HEK293 (cell line): ENCODE data around the gene ROBO1.

ENCODE experiments used
- CTCF ChIA-PET: fragments of 350-600 bp; formaldehyde crosslinking; extraction: SDS; loops from one replicate; lab custom pipeline; 2021; ENCODE audit warnings: antibody characterized with exemption; lab: Yijun Ruan, JAX
- POLR2A ChIA-PET: fragments of 300-600 bp; formaldehyde crosslinking; extraction: SDS; loops from one replicate; lab custom pipeline; 2020; ENCODE audit warnings: antibody characterized with exemption, inconsistent platforms; lab: Yijun Ruan, JAX
- H3K27ac ChIP-seq: fragments of 200-500 bp; sonication (Bioruptor generic); 2 replicates; pipeline ENCODE4 v1.5.1; 2014; ENCODE audit warnings: low read depth, low read length, control low read depth, inconsistent platforms; ENCODE audit errors: extremely low read depth
- H3K36me3 ChIP-seq, 2 experiments: fragments of 200-500 bp in 1 of 2; sonication (Bioruptor generic) in 1 of 2; 1 replicate in 1 of 2; 2 replicates in 1 of 2; pipeline ENCODE4 v1.5.1; 2014 to 2017; ENCODE audit warnings: inconsistent platforms in 2 of 2, low read length in 2 of 2; ENCODE audit not compliant: control insufficient read depth in 2 of 2, insufficient read depth in 1 of 2
- H3K4me1 ChIP-seq: fragments of 200-500 bp; sonication (Bioruptor generic); 2 replicates; pipeline ENCODE4 v1.5.1; 2014; ENCODE audit warnings: mild to moderate bottlenecking, low read length, inconsistent platforms; ENCODE audit not compliant: control insufficient read depth, insufficient read depth
- H3K4me3 ChIP-seq: 2 replicates; pipeline ENCODE4 v1.5.1; 2011; ENCODE audit warnings: low read depth, mild to moderate bottlenecking, control low read depth, low read length, moderate library complexity
- H3K9me3 ChIP-seq: fragments of 200-500 bp; sonication (Bioruptor generic); 2 replicates; pipeline ENCODE4 v1.5.1; 2014; ENCODE audit warnings: low read depth, low read length, inconsistent platforms; ENCODE audit not compliant: control insufficient read depth, insufficient read depth
- KLF7 ChIP-seq: fragments of 450-650 bp; formaldehyde crosslinking; IDR thresholded peaks from 2 replicates; pipeline ENCODE4 v1.5.1; 2016; ENCODE audit warnings: missing biosample characterization, missing genetic modification characterization, borderline replicate concordance
- PRDM6 ChIP-seq: fragments of 450-650 bp; formaldehyde crosslinking; IDR thresholded peaks from 2 replicates; pipeline ENCODE4 v1.5.1; 2017; ENCODE audit warnings: missing biosample characterization, missing genetic modification characterization
- WT1 ChIP-seq: fragments of 450-650 bp; formaldehyde crosslinking; IDR thresholded peaks from 2 replicates; pipeline ENCODE4 v1.5.1; 2016; ENCODE audit warnings: missing biosample characterization, missing genetic modification characterization
- ZBTB10 ChIP-seq: fragments of 450-650 bp; formaldehyde crosslinking; IDR thresholded peaks from 2 replicates; pipeline ENCODE4 v1.5.1; 2016; ENCODE audit warnings: missing biosample characterization, missing genetic modification characterization
- ZFP37 ChIP-seq: fragments of 450-650 bp; formaldehyde crosslinking; IDR thresholded peaks from 2 replicates; pipeline ENCODE4 v1.5.1; 2016; ENCODE audit warnings: missing biosample characterization, missing genetic modification characterization
- ZNF140 ChIP-seq: fragments of 450-650 bp; formaldehyde crosslinking; IDR thresholded peaks from 2 replicates; pipeline ENCODE4 v1.5.1; 2016; ENCODE audit warnings: missing biosample characterization, missing genetic modification characterization
- ZNF157 ChIP-seq: fragments of 450-650 bp; formaldehyde crosslinking; IDR thresholded peaks from 2 replicates; pipeline ENCODE4 v1.5.1; 2016; ENCODE audit warnings: missing biosample characterization, missing genetic modification characterization
- ZNF19 ChIP-seq: fragments of 450-650 bp; formaldehyde crosslinking; IDR thresholded peaks from 2 replicates; pipeline ENCODE4; 2016; ENCODE audit warnings: missing biosample characterization, missing genetic modification characterization, low read depth
- ZNF23 ChIP-seq: fragments of 450-650 bp; formaldehyde crosslinking; IDR thresholded peaks from 2 replicates; pipeline ENCODE4 v1.5.1; 2016; ENCODE audit warnings: missing biosample characterization, missing genetic modification characterization, borderline replicate concordance
- ZNF404 ChIP-seq: fragments of 450-650 bp; formaldehyde crosslinking; IDR thresholded peaks from 2 replicates; pipeline ENCODE4 v1.5.1; 2017; ENCODE audit warnings: missing biosample characterization, missing genetic modification characterization
- ZNF433 ChIP-seq: fragments of 450-650 bp; formaldehyde crosslinking; IDR thresholded peaks from 2 replicates; pipeline ENCODE4 v1.5.1; 2016; ENCODE audit warnings: missing biosample characterization, missing genetic modification characterization, low read depth
- ZNF488 ChIP-seq: fragments of 450-650 bp; formaldehyde crosslinking; IDR thresholded peaks from 2 replicates; pipeline ENCODE4 v1.5.1; 2016; ENCODE audit warnings: missing biosample characterization, missing genetic modification characterization
- ZNF600 ChIP-seq: fragments of 450-650 bp; formaldehyde crosslinking; IDR thresholded peaks from 2 replicates; pipeline ENCODE4 v1.5.1; 2016; ENCODE audit warnings: missing biosample characterization, missing genetic modification characterization
- ZNF639 ChIP-seq: fragments of 450-650 bp; formaldehyde crosslinking; IDR thresholded peaks from 2 replicates; pipeline ENCODE4 v1.5.1; 2016; ENCODE audit warnings: missing biosample characterization, missing genetic modification characterization
- ZSCAN30 ChIP-seq: fragments of 450-650 bp; IDR thresholded peaks from 2 replicates; pipeline ENCODE4 v1.5.1; 2018; ENCODE audit warnings: missing biosample characterization, mild to moderate bottlenecking, missing genetic modification characterization, moderate library complexity
- TF ChIP-seq, protein P1 (sequence below): fragments of 450-650 bp; formaldehyde crosslinking; IDR thresholded peaks from 2 replicates; pipeline ENCODE4 v1.5.1; 2017; ENCODE audit warnings: missing biosample characterization, mild to moderate bottlenecking, missing genetic modification characterization, moderate library complexity
- TF ChIP-seq, protein P2 (sequence below): fragments of 450-650 bp; formaldehyde crosslinking; IDR thresholded peaks from 2 replicates; pipeline ENCODE4 v1.5.1; 2016; ENCODE audit warnings: missing biosample characterization, missing genetic modification characterization
- TF ChIP-seq, protein P3 (sequence below): fragments of 450-650 bp; formaldehyde crosslinking; IDR thresholded peaks from 2 replicates; pipeline ENCODE4 v1.5.1; 2016; ENCODE audit warnings: missing biosample characterization, missing genetic modification characterization

Gene ROBO1

GRCh38 chr3:78976200-78976599, 791.6 kb downstream of the ROBO1 start (continued):
- TF ChIP-seq ZNF19 (tag by site-specific recombination) (no peak), ZBTB10 (no peak), ZNF488 (tag by site-specific recombination) (no peak), ZNF157 (tag by site-specific recombination) (no peak), ZNF140 (tag by site-specific recombination) (no peak)

GRCh38 chr3:78974181-78974790, 793.5 kb downstream of the ROBO1 start:
- CTCF ChIA-PET, result no interaction called here
- no peaks in the 10 kb centered on the region for H3K36me3 ChIP-seq
- TF ChIP-seq PRDM6 (tag by site-specific recombination), result peak; percentile 66
- no peak for TF ChIP-seq ZNF23
- no peak for TF ChIP-seq ZNF404
- no peak for TF ChIP-seq ZNF600
- no peak for TF ChIP-seq KLF7
- TF ChIP-seq ZSCAN30 (tag by site-specific recombination), result no peak
- TF ChIP-seq, protein P1, sequence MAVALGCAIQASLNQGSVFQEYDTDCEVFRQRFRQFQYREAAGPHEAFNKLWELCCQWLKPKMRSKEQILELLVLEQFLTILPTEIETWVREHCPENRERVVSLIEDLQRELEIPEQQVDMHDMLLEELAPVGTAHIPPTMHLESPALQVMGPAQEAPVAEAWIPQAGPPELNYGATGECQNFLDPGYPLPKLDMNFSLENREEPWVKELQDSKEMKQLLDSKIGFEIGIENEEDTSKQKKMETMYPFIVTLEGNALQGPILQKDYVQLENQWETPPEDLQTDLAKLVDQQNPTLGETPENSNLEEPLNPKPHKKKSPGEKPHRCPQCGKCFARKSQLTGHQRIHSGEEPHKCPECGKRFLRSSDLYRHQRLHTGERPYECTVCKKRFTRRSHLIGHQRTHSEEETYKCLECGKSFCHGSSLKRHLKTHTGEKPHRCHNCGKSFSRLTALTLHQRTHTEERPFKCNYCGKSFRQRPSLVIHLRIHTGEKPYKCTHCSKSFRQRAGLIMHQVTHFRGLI (tag by site-specific recombination), result no peak
- TF ChIP-seq ZFP37 (tag by site-specific recombination), result no peak
- TF ChIP-seq, all 188 proteins: peak for 1

DNA sequence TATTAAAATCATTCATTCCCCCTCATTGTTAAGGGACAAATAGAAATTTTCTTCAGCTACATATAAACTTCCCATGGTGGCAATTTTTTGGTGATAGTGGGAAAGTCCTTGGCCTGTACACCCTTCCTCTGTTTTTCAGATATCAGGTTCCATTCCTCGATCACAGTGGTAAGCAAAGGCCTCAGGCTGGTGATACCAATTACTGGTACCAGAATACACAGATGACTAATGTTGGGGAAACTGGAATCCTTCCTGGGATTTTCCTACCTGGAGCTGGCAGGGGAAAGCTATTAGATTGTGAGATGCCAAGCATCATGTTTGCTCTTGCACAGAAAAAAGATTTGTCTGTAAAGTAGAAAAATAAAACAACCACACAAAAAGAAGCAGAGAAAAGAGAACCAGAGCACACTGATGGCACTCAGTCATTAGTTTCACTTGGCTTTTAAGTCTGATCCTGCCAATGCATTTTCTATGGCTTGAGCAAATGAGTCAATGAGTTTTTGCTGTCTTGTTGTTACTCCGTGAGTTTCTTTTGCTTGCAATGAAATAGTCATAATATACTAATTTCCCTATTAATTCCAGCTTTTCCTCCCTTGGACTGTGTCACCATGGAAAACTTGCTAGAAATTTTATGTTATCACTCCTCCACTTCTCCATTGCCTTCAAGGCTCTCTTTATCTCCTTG, 795.0 kb downstream of the ROBO1 start:
- Histone ChIP-seq H3K36me3 (no peaks in the 10 kb centered on the region), H3K9me3 (no peaks in the 10 kb centered on the region), H3K4me1 (peaks cover 8% of the 10 kb centered on the region), H3K4me3 (no peak overlapping the region), H3K27ac (no peak overlapping the region)
- ChIA-PET CTCF (interaction anchor here (0.7 to 1.0 kb wide), 3 partner anchors 16 to 244 kb away, joined by 3 to 4 read pairs (median 3); no protein-coding TSS in a partner anchor), POLR2A (interaction anchor here (1.1 kb wide), 1 partner anchor 44 kb away, joined by 3 read pairs; no protein-coding TSS in a partner anchor)
- TF ChIP-seq, protein P2, sequence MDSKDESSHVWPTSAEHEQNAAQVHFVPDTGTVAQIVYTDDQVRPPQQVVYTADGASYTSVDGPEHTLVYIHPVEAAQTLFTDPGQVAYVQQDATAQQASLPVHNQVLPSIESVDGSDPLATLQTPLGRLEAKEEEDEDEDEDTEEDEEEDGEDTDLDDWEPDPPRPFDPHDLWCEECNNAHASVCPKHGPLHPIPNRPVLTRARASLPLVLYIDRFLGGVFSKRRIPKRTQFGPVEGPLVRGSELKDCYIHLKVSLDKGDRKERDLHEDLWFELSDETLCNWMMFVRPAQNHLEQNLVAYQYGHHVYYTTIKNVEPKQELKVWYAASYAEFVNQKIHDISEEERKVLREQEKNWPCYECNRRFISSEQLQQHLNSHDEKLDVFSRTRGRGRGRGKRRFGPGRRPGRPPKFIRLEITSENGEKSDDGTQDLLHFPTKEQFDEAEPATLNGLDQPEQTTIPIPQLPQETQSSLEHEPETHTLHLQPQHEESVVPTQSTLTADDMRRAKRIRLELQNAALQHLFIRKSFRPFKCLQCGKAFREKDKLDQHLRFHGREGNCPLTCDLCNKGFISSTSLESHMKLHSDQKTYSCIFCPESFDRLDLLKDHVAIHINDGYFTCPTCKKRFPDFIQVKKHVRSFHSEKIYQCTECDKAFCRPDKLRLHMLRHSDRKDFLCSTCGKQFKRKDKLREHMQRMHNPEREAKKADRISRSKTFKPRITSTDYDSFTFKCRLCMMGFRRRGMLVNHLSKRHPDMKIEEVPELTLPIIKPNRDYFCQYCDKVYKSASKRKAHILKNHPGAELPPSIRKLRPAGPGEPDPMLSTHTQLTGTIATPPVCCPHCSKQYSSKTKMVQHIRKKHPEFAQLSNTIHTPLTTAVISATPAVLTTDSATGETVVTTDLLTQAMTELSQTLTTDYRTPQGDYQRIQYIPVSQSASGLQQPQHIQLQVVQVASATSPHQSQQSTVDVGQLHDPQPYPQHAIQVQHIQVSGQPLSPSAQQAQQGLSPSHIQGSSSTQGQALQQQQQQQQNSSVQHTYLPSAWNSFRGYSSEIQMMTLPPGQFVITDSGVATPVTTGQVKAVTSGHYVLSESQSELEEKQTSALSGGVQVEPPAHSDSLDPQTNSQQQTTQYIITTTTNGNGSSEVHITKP (tag by site-specific recombination), result peak; percentile 28; the same call in 1 of the 2 replicates
- TF ChIP-seq WT1 (no peak), ZNF433 (tag by site-specific recombination) (no peak), ZNF639 (no peak)
- TF ChIP-seq, protein P3, sequence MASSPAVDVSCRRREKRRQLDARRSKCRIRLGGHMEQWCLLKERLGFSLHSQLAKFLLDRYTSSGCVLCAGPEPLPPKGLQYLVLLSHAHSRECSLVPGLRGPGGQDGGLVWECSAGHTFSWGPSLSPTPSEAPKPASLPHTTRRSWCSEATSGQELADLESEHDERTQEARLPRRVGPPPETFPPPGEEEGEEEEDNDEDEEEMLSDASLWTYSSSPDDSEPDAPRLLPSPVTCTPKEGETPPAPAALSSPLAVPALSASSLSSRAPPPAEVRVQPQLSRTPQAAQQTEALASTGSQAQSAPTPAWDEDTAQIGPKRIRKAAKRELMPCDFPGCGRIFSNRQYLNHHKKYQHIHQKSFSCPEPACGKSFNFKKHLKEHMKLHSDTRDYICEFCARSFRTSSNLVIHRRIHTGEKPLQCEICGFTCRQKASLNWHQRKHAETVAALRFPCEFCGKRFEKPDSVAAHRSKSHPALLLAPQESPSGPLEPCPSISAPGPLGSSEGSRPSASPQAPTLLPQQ, result no peak

More at GRCh38 chr3:78974181-78974790, 793.5 kb downstream of the ROBO1 start:
- no peak overlapping the region for H3K4me3 ChIP-seq
- H3K4me1 ChIP-seq, result peaks cover 9% of the 10 kb centered on the region
- H3K9me3 ChIP-seq, result no peaks in the 10 kb centered on the region
- H3K27ac ChIP-seq, result no peak overlapping the region
- POLR2A ChIA-PET, result no interaction called here
